Activated CD8-positive, alpha-beta memory T cell treated with anti-CD3 and anti-CD28 coated beads, Interleukin-2, amount 50 U/mL, for 24 hours (primary cell): ENCODE measurements around the gene GARNL3.

Source experiments
- DNase-seq: peaks from one replicate; pipeline ENCODE4 v3.0.0-alpha.2; 2020; ENCODE audit errors: extremely low read depth

Gene GARNL3

DNA sequence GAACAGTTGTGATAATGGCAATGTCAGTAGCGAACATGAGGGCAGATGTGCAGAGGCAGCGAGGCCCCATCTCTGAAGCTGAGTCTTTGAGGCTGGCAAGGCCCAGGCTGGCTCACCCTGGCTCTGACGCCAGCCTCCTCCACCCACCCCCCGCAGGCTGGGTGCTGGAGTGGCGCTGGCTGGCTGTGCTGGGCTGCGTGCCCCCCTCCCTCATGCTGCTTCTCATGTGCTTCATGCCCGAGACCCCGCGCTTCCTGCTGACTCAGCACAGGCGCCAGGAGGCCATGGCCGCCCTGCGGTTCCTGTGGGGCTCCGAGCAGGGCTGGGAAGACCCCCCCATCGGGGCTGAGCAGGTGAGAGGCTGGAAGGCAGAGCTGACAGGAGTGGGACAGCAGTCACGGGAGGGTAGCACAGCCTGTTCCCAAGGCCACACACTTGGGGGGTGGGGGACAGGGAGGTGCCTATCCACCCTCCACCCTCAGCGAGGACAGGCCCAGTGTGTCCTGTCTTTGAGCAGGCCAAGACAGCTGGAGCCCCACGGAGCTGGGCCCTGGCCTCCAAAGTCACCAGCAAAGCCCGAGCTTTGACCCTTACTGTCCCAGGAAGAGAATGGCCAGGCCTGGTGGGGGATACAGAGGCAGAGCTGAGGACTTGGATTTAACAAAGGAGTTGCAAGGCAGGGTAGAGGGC is 138.0 kb downstream of the GARNL3 start:
- DNase-seq, result no peak

DNA sequence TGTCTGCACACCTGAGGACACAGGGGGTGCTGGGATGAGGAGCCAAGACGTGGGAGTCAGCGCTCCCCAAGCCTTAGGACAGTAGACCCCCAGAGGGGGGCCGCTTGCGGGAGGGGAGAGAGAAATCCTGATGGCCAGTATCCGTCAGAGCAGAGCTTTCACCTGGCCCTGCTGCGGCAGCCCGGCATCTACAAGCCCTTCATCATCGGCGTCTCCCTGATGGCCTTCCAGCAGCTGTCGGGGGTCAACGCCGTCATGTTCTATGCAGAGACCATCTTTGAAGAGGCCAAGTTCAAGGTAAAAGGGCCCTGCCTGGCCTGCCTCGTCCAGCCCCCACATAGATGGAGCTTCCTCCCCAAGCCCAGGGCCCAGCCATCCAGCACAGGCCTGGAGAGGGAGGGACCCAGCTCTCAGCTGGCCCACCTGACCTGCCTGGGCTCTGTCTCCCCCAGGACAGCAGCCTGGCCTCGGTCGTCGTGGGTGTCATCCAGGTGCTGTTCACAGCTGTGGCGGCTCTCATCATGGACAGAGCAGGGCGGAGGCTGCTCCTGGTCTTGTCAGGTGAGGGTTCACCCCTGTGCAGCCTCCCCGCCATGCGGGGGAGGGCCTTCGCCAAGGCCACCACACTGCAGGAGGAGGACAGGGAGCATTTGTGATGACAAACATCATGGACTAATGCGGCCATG is 139.1 kb downstream of the GARNL3 start:
- no peak for DNase-seq

DNA sequence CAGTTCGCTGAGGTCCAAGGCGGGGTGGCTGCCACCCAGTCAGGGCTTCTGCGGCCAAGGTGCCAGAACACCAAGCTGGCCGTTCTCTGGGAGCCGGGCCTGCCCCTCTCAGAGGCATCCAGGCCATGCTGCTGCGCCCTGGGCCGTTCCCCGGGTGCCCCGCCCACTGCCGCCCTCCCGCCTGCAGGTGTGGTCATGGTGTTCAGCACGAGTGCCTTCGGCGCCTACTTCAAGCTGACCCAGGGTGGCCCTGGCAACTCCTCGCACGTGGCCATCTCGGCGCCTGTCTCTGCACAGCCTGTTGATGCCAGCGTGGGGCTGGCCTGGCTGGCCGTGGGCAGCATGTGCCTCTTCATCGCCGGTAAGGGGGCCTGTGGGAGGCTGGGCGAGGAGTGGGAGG is 140.1 kb downstream of the GARNL3 start:
- DNase-seq, result no peak

DNA sequence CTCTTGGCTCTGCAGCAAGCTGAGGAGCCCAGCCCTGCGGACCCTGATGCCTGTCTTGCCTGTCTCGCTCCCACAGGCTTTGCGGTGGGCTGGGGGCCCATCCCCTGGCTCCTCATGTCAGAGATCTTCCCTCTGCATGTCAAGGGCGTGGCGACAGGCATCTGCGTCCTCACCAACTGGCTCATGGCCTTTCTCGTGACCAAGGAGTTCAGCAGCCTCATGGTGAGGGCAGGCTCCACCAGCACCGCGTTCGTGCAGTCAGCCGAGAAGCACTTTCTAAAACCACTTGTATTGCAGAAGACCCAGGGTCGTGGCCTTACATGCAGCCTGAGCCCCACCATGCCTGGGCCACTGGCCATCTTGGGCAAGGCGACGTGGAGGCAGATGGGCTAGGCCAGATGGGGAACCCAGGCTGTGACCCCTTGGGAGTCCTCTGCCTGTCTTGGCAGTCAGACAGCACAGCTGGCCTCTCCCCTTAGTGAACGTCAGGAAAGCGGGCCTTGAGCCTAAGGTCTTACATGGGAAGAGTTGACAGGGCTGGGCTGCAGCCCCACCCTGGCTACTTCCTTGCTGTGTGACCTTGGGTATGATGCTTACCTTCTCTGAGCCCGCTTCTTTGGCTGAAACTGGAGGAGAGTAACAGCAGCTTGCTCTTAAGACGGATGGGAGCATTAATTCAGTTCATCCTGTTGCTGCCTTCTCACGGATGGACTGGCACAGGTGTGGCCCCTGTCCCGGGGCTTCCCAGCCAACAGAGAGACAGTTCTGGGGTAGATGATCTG is 141.0 kb downstream of the GARNL3 start:
- no peak for DNase-seq

DNA sequence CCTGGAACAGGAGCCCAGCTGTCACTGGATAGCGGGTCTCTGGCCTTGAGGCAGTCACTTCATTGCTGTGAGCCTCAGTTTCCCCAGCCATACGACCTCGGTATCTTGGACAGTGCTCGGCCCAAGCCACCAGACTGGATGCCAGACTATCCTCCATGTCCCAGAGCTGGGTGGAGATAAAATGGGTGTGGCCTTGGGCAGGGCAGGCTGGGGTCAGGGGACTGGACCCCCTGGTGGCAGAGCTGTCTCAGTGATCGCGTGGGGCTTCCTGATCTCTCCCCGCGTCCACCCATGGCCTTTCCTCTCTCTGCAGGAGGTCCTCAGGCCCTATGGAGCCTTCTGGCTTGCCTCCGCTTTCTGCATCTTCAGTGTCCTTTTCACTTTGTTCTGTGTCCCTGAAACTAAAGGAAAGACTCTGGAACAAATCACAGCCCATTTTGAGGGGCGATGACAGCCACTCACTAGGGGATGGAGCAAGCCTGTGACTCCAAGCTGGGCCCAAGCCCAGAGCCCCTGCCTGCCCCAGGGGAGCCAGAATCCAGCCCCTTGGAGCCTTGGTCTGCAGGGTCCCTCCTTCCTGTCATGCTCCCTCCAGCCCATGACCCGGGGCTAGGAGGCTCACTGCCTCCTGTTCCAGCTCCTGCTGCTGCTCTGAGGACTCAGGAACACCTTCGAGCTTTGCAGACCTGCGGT is 142.4 kb downstream of the GARNL3 start:
- DNase-seq, result no peak

DNA sequence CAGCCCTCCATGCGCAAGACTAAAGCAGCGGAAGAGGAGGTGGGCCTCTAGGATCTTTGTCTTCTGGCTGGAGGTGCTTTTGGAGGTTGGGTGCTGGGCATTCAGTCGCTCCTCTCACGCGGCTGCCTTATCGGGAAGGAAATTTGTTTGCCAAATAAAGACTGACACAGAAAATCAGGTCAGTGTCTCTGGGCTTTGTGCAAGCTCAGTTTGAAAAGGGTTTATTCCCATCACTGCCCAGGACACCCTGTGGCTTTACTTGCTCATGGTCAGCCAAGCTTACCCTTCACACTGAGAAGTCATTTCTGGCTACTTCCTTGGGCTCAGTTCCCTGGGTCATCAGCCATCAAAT is 142.9 kb downstream of the GARNL3 start:
- DNase-seq, result no peak

DNA sequence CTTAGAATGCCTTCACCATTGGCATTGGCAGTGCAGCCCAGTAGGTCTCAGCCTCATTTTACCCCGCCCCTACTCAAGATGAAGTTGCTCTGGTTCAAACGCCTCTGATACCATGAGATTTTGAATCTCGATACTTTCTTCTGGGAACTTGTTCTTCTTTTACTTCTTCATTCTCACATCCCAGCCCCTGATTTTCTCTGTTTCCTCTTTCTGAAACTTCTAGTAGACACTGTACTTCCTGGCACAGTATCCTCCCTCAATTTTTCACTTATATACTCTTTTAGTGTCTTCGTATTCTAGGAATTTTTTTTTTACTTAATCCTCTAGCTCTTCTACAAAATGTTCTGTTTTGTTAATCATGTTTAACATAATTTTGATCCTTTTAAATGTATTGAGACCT is 146.5 kb downstream of the GARNL3 start:
- DNase-seq, result no peak

DNA sequence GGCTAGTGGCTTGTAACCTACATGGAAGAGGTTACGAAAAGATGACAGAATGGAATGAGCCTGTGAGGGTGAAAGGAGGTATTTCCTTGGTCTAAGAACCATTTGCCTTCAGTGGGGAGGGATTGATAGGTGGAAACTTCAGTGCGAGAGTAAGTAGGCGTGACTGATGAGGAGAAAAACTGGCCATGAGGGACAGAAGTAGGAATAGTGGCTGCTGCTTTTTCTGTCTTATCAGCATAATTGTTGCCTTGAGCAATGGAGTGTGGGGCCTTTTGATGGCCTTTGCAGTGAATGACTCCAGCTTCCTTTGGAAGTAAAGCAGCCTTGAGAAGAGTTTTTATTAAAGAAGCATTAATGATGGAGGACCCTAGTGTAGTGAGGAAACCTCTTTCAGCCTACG is 150.6 kb downstream of the GARNL3 start:
- no peak for DNase-seq

DNA sequence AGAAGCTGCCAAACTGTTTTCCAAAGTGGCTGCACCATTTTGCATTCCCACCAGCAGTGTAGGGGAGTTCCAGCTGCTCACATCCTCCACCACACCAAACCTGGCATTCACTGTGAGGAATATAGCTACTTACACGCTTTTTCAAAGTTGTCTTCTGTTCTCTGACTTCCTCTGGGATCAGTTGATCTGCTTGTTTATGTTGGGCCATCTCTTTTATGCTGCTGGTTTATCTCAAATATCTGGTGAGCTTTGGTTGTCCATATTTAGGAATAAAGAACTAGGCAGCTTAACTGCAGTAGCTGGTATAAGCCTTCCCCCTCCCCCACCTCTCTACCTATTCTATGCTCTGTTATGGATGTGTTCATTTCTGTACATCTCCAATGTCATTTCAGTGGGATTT is 151.1 kb downstream of the GARNL3 start:
- DNase-seq, result no peak

DNA sequence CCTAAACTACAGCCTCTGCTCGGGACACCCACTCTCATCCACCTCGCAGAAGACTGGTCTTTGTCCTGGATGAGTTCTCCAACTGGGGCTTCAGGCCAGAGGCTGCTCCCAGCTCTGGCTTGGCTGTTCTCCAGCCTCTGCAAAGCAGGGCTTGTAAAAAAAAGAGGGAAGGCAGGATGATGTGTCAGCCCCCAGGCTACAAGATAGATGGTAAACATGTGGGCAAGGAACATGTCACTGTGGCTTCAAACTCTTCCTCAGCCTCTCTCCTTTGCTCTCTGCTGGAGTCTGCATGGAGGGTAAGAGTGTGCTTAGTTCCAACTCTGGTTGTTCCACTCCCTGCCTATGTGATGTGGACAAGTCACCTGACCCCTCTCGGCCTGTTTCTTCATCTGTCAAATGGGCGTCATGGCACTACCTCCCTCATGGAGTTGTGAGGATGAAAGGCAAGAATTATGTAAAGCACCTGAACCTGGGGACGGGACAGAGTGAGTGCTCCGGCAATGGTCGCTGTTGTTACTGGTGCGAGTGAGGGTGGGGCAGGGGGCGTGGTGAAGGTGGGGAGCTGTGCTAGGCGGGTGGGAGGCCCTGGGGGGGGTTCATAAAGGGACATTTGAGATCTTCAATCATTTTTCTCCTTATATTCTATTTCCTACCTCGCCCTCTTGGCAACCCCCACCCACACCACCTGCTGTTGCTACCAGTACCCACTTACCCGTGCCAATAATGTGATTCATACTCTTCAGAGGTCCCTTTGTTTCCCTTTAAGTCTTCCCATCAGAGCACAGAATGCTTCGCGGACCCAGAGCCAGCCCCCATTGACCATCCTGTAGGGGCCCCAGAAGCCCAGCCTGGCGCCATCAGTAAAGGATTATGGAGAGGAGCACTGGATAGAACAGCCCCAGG is 152.8 kb downstream of the GARNL3 start:
- DNase-seq, result no peak

DNA sequence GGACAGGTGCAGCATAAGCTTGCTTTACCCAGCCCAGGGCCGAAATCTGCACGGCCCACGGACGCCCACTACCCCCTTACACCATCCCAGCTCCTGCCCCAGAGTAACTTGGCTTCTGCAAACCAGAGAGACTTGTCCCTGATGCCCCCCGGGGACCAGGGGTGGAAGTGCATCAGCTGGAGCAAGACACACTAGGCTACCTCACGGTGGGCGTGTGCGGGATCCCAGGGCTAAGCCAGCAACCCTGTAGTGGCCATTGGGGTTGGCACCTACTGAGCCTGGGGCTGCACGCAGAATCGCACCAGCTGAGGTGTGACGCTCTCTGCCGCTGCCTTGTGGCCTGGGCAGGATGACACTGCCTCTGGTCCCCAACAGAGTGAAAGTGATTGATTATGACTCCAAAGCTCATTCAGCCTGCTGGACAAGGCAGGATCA is 153.5 kb downstream of the GARNL3 start:
- DNase-seq, result no peak

DNA sequence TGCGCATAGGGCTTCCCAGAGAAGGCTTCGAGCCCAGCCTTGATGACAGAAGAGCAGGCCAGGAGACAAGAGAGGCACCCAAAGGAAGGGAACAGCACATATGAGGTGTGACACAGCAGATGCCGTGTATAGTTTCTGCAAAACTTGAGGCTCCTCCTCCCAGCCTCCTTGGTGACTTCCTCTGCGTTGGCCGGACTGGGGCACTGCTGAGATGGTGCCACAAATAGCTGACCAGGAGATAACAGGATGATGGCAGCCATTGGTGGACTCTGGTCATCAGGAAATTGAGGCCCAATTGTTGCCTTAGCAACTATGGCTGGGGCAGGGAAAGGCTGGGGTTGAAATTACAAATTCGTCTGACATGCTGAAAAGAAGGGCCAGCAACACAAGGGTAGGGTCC is 154.8 kb downstream of the GARNL3 start:
- no peak for DNase-seq

DNA sequence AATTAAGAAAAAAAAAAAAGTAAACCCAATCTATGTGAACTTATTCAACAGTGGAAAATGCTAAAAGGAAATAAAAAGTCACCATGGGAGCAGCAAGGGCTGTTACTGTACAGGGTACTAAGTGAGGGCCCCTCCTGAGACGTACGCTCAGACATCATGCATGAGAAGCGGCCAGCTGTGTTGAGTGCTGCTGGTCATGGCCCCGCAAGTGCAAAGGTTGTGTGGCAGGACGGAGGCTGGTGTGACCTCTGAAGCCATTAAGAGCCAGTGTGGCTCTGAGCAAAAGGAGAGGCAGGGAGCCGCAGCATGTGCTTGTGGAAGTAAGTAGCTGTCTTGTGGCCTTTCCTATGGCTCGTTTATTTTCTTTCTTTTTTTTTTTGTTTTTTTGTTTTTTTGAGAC is 156.5 kb downstream of the GARNL3 start:
- DNase-seq, result no peak

DNA sequence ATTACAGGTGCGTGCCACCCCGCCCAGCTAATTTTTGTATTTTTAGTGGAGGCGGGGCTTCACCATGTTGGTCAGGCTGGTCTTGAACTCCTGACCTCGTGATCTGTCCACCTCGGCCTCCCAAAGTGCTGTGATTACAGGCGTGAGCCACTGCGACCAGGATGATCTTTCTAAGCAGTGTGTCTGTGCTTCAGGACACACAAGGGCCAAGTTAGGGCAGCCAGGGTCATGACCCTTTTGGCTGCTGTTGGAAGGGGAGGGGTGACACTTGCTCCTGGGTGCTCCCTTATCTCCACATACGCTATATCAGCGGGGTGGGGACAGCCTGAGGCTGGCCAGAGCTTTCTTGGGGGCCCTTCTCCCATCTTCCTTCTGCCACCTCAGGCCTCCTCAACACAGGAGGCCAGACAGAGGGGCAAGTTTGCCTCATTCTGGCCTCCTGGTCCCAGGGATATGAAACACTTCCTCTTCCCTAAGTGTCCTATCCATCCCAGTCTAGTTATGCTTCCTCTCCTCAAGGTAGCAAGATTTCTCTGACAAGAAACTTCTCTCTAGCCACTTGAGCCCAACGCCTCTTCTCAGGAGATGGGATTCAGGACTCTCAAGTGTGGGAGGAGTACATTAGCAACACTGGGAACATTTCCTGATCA is 157.7 kb downstream of the GARNL3 start:
- DNase-seq, result no peak

DNA sequence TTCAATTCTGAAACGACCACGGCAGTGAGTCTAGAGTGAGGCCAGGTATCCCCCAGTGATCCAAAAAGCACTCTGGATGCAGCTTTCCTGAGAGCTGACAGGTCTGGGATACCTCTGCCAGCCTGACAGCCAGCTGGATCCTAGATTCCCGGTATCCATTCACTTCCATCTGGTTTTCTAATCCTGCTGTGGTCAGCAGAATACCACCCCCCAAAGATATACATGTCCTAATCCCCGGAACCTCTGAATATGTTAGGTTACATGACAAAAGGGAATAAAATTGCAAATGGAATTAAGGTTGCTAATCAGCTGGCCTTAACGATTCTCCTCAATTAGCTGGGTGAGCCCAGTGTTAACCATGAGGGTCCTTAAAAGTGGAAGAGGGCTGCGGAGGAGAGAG is 158.2 kb downstream of the GARNL3 start:
- DNase-seq, result no peak

DNA sequence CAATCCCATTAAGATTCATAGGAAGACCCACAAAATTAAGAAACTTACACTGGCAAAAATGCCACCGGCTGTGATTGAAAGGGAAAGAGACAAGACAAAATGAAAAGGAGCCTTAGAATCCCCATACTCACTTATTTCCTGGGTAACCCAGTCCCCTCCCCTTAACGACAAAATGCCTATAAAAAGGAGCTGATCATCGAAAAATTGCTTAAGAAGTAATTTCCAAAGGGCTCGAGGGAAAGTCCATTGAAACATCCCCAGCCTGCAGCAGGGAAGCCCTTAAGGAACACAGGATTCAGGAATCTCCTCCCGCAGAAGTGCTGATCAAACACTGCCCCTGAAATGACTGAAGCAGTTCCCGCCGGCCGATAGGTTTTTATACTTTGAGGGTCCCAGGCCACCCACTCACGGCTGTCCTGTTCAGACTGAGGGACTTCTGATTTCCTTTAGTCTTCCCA is 158.9 kb downstream of the GARNL3 start:
- no peak for DNase-seq

DNA sequence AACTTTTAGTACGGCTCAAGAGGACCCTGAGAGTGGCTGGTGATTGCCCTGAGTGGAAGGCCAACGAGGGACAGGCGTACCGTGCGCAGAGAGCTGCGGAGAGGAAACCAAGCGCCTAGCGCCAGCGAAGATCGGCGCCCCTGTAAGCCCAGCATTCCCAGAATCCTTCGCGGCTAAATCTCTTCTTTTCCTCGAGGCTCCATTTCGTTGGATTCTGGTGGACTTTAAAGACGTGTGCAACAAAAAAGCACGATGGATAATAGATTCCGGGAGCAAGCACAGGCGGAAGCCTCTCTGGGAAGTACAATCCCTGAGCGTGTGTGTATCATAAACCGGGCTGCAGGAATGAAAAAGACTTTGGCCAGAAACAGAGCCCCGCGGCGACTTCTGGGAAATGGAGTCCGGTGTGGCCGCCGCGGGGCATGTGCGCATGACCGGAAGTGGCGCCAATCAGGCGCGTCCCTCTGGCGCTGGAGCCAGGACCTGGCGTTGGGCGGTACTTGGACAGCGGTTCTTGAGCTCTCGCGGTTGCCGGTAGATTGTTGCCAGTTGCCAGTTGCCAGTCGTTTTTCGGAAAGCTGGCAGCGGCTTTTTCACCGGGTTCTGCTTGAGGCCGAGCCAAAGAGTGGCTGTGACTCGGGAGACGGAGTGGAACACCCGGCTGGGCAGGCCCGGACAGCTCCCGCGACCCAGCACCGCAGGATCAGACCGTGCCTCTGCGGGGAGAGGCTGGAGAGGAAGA is 159.5 kb downstream of the GARNL3 start, which contains the start of gene ZNF79:
ZNF79 (plus strand) TSS at position 449 of the 742 bp plus-strand sequence. CDS start 406 bp downstream, outside the sequence.
- peak; percentile 89 for DNase-seq

DNA sequence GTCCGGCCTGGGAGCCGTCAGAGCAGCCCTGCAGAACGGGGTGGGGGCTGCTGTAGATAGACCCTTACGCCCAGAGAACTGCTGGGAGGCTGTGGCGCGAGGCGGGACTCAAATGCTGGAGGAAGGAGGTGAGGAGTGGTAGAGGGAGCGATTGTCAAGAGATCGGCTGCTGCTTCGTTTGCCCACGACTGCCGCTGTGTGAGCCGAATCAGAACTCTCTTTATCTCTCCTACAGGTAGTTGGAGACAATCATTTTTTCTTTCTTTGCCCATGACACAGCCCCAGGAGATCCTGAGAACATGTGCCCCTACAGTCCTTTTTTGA is 160.1 kb downstream of the GARNL3 start:
- DNase-seq, result no peak

DNA sequence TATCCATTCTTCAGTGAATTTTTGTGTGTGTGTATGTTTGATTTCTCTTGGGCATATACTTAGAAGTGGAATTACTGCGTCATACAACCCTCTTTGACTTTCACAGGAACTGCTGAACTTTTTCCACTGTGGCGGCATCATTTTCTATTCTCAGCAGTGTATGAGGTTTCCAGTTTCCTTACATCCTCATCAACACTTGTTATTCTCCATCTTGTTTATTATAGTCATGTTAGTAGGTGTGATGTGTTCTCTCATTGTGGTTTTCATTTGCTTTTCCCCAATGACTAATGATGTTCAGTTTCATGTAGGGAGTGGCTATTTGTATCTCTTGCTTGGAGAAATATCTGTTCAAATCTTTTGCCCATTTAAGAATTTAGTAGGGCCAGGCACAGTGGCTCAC is 162.2 kb downstream of the GARNL3 start:
- DNase-seq, result no peak

DNA sequence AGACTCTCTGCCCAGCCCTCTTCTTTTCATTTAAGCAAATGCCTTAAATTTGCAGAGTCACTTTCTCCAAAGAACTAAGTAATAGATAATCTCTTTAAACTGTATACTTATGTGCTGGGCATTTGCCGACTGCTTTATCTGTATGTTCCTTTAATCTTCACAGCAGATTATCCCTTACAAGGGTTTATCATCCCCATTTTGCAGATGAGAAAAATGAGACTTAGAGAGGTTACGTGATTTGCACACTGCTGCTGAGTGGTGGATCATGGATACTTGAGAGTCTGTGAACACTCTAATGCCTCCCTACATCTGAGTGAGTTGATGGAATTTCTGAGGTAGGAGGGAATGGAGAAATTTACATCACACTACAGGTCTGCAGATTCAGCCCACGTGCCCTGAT is 163.8 kb downstream of the GARNL3 start:
- no peak for DNase-seq
